Stimulated activated naive CD4-positive, alpha-beta T cell treated with Interleukin-2 at 50 U/mL for 16 hours (primary cell): ENCODE data around the gene ATP1B2.
"Not testable (repeated sequence)": the region's sequence is repeated elsewhere in the genome, so short reads cannot be mapped to it uniquely, and the experiment has no call there.

Source experiments
- DNase-seq: peaks from one replicate; lab custom pipeline; 2025; lab: John Stamatoyannopoulos, UW

ATP1B2 gene

GRCh38 chr17:7650509-7651096 is at the start of gene ATP1B2:
Gene ATP1B2, plus strand, starts transcription at chr17:7650926. Its CDS starts 593 bp downstream, at chr17:7651519.
- peak; percentile 69 for DNase-seq

GRCh38 chr17:7606280-7606679 is 44.4 kb upstream of the ATP1B2 start:
- DNase-seq: no peak

GRCh38 chr17:7610641-7611040 is 40.1 kb upstream of the ATP1B2 start:
- DNase-seq: no peak

- DNase-seq: no peak
Observed at GRCh38 chr17:7611635-7612293, 39.0 kb upstream of the ATP1B2 start.

- no peak for DNase-seq
Observed at GRCh38 chr17:7612294-7612640, 38.5 kb upstream of the ATP1B2 start.

GRCh38 chr17:7613769-7614424 is 36.8 kb upstream of the ATP1B2 start:
- DNase-seq: no peak

GRCh38 chr17:7614425-7615264 is 36.1 kb upstream of the ATP1B2 start, which contains the start of gene FXR2:
Gene FXR2, minus strand, starts transcription at chr17:7614897. Its CDS starts 365 bp downstream, at chr17:7614532.
- DNase-seq: peak; percentile 100

- no peak for DNase-seq
Observed at GRCh38 chr17:7615265-7615747, 35.4 kb upstream of the ATP1B2 start.

- no peak for DNase-seq
Observed at GRCh38 chr17:7618608-7619007, 32.1 kb upstream of the ATP1B2 start.

GRCh38 chr17:7620835-7621234 is 29.9 kb upstream of the ATP1B2 start:
- no peak for DNase-seq

- DNase-seq: no peak
Observed at GRCh38 chr17:7623661-7624060, 27.1 kb upstream of the ATP1B2 start.

- not testable (repeated sequence) for DNase-seq
Observed at GRCh38 chr17:7625749-7626148, 25.0 kb upstream of the ATP1B2 start.

- DNase-seq: no peak
Observed at GRCh38 chr17:7626307-7626706, 24.4 kb upstream of the ATP1B2 start.

GRCh38 chr17:7626956-7627249 is 23.8 kb upstream of the ATP1B2 start:
- no peak for DNase-seq

- peak; percentile 89 for DNase-seq
Observed at GRCh38 chr17:7627250-7628121, 23.2 kb upstream of the ATP1B2 start, which contains the start of gene SAT2. Gene SAT2, minus strand, starts transcription at chr17:7627821. Its CDS starts 186 bp downstream, at chr17:7627635.

GRCh38 chr17:7629939-7630571 is 20.7 kb upstream of the ATP1B2 start, which contains the start of gene SHBG:
Gene SHBG, plus strand, starts transcription at chr17:7630135. Its CDS starts 38 bp downstream, at chr17:7630173.
- DNase-seq: no peak

GRCh38 chr17:7631398-7632380 is 19.0 kb upstream of the ATP1B2 start:
- DNase-seq: no peak

- no peak for DNase-seq
Observed at GRCh38 chr17:7632492-7632894, 18.2 kb upstream of the ATP1B2 start.

- no peak for DNase-seq
Observed at GRCh38 chr17:7633093-7633492, 17.6 kb upstream of the ATP1B2 start.

- DNase-seq: no peak
Observed at GRCh38 chr17:7634384-7634783, 16.3 kb upstream of the ATP1B2 start.
